CD4-positive, alpha-beta T cell treated with Interleukin-17A for 1 hour (primary cell): ENCODE measurements around the gene OGFOD2.

Experiments
- DNase-seq: peaks from one replicate; pipeline ENCODE4 v3.0.0-alpha.2; 2020

Gene OGFOD2

DNA sequence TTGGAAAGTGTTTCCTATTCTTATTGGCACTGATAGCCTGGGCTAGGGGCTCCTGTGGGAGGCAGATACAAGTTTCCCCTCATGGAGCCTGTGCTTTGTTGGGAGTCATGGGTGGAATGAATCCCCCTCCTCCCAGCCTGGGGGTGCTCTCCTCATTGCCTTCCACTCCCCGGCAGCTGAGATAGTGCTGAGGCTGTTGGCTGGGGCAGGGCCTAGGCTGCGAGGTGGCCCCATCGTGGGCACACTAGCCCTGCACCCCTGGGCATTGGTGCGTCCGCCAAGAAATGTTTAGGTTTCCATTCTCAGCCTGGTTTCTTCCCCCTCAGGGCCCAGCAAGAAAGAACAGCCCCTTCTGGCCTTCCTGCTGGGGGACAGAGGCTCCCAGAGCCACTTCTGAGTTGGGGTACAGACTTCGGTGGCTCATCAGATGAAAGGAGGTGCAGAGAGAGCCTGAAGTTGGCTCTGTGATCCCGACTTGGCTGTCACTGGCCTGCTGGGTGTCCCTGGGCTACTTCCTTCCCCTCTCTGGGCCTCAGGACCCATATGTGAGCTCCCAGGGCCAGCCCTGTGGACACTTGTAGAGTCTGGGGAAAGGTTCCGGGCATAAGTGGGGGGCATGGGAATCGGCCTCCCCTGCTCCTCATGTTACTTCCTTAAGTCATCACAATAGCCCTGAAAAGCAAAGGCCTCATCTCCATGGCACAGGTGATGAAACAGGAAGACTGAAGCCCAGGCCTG lies 2.8 kb downstream of the OGFOD2 start:
- no peak for DNase-seq

GRCh38 chr12:122978507-122978955 lies 3.5 kb downstream of the OGFOD2 start:
- DNase-seq: no peak

GRCh38 chr12:122979001-122979907 lies 4.2 kb downstream of the OGFOD2 start:
- no peak for DNase-seq

- DNase-seq: no peak
Measured at GRCh38 chr12:122979908-122980182, 4.8 kb downstream of the OGFOD2 start.

GRCh38 chr12:122980183-122981035 lies 5.4 kb downstream of the OGFOD2 start, which contains the start of gene ARL6IP4:
ARL6IP4 (plus strand) TSS chr12:122980681; CDS start chr12:122981140, 459 bp downstream.
- peak; percentile 62 for DNase-seq

DNA sequence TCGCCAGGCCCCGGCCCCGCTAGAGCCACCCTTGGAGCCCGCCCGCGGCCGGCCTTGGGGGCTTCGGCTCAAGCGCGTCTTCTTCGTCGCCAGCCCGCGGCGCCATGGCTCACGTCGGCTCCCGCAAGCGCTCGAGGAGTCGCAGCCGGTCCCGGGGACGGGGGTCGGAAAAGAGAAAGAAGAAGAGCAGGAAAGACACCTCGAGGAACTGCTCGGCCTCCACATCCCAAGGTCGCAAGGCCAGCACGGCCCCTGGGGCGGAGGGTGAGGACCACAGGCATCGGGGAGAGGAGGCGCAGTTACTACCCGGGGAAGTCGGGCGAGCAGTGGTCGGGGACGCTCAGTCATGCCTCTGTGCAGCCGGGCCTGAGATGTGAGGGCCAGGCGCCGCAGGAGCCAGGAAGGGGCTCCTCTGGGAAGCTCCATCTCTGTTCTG lies 6.0 kb downstream of the OGFOD2 start:
- DNase-seq: no peak

- DNase-seq: no peak
Measured at GRCh38 chr12:122981587-122982476, 6.8 kb downstream of the OGFOD2 start.

- no peak for DNase-seq
Measured at GRCh38 chr12:122982477-122982815, 7.4 kb downstream of the OGFOD2 start.

DNA sequence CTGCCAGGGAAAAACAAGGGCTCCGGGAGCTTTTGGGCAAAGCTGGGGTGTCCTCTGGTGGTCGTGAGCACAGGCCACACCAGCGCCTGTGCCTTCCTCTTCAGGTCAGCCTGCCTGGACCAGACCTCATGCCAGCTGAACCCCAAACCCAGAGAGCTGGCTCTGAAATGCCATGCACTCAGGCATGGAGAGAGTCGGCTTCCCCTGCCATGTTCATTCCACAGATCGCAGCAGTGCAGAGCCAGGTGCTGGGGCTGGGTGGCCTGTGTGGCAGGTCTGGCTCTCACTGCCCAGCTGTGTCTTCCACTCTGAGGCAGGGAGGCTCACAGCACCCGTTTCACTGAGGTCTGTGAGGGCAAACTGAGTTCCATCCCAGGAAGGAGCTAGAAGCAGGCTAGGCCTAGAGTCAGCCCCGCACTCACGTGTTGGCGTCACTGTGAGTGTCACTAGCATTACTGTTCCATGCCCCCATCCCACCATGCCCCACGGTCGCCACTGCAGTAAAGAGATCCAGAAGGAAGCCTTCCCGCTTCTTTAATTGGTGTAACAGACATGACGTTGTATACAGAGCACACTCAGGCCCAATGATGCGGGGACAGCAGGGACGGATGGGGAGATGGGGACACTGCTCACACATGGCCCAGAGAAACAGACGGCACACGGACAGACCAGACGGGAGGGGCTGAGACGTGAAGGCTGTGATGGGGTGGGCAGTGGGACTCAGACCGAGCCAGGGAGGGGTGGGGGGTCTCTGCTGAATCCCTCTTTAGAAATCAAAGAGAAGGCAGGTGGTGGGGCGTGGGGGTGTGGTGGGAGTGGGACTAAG lies 8.1 kb downstream of the OGFOD2 start:
- no peak for DNase-seq

GRCh38 chr12:122983789-122984515 lies 8.9 kb downstream of the OGFOD2 start:
- no peak for DNase-seq

DNA sequence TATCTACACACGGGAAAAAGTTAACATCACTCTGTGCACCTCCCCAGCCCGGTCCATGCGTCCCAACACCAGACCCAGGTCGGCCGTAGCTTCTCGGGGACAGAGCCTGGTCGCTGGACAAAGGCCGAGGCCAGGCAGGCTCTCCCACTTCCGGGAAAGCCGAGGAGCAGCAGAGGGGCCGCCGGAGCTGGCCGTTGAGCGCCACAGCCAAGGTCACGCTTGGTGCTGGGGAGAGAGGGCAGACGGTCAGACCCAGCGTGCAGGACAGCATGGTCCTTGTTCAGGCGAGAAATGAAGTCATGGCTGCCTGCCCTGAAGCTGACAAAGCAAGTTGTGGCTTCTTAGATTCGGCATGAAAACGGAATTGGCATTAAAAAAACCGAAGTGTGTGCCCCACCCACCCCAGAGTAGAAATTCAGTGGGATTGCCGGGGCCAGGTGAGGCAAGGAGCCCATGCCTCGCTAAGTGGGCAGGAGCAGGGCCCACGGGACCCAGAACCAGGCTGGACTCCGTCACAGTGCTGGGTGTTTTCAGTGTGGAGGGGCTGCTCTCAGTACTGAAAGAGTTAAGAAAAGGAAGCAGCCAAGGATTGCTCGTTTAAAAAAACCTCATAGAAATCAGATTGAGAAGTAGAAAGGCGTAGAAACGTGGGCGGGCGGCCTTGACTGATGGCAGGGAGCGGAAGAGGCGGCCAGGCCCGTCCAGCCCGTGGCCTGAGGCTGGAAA lies 9.7 kb downstream of the OGFOD2 start:
- DNase-seq: no peak

DNA sequence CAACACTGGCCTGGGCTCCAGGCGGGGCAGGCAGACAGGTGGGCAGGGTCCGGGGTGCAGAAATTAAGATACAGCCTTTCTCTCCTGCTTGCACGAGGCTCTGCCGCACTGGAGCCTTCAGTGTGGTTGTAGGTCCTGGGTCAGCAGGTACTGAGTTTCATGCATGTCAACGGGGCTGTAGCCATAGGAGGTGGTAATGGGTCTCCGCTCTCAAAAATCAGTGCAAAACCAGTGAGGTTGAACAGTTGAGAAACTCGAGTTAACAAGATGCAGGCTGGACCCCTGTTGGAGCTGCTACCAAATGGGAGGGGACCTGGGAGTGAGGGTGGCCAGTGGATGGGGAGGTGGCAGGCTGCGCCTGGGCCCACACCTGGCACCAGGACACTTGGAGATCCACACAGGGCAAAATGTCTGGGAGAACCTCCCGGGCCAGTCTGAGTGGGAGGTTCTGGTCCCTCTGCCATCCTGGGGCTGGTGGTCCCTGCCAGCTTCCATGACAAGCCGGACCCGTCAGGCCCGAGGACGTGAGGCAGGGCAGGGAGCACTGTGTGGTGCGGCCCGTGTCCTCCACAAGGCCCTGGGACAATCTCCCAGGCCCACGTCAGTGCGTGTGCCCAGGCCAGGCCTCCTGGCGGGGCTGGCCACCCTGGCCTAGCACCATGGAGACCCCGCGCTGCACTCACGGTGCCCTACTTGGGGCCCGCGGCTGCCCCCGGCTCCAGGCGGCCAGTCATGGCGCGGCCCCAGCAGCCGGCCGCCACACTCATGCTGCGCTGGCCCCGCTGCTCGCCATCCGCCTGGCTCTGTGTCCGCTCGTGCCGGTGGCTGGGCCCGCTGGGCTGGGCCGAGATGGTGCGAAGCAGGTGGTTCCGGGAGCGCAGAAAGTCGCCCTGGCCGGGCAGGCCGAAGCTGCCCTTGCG lies 10.6 kb downstream of the OGFOD2 start:
- DNase-seq: no peak

GRCh38 chr12:122986258-122986871 lies 11.3 kb downstream of the OGFOD2 start:
- no peak for DNase-seq

DNA sequence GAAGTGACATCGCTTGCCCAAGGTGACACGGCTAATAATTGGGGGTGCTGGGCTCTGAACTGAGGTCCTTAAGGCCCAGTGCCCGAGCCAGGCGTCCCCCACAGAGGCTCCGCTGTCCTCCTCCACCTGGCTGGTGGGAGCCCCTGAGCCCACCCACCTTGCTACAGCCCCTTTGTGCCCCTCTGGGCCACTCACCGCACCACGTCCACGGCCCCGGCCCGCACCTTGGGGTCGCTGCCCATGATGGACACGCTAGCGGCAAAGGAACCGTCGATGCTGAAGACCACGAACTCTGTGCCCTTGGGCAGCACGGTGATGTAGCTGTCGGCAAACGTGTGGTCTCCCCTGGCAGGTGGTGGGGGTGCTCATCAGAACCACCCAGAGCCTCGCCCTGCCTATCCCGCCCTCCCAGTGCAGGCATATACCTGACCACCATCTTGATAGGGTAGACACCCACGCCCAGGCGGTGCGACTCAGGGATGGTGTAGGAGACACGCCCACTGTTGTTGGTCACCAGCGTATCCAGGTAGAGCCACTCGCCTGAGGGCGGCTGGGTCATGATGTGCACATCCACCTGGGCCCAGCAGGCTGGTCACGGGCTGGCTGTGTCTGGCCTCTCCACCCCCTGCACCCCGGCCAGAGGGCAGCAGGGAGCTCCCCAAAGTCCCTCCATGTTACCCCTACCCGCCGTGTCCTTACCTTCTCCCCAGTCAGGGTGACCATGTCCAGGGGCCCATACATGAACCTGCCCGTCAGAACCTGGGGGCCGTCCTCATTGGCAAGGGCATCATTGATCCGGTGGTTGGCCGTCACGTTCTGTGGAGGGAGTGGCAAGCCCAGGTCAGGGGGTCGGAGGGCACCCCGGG lies 12.3 kb downstream of the OGFOD2 start:
- DNase-seq: no peak

GRCh38 chr12:122988036-122988435 lies 13.0 kb downstream of the OGFOD2 start:
- DNase-seq: no peak

GRCh38 chr12:122988612-122989212 lies 13.7 kb downstream of the OGFOD2 start:
- DNase-seq: no peak
